GM12873 (cell line): ENCODE data around the gene ARTN.

ENCODE experiments used
- TF ChIP-seq, protein P1 (sequence below): IDR thresholded peaks from 2 replicates; pipeline ENCODE4 v1.5.1; 2012; ENCODE audit warnings: low read depth, mild to moderate bottlenecking, moderate library complexity, low read length, control low read depth; ENCODE audit not compliant: insufficient read depth; ENCODE audit errors: missing control alignments

The ARTN gene

DNA sequence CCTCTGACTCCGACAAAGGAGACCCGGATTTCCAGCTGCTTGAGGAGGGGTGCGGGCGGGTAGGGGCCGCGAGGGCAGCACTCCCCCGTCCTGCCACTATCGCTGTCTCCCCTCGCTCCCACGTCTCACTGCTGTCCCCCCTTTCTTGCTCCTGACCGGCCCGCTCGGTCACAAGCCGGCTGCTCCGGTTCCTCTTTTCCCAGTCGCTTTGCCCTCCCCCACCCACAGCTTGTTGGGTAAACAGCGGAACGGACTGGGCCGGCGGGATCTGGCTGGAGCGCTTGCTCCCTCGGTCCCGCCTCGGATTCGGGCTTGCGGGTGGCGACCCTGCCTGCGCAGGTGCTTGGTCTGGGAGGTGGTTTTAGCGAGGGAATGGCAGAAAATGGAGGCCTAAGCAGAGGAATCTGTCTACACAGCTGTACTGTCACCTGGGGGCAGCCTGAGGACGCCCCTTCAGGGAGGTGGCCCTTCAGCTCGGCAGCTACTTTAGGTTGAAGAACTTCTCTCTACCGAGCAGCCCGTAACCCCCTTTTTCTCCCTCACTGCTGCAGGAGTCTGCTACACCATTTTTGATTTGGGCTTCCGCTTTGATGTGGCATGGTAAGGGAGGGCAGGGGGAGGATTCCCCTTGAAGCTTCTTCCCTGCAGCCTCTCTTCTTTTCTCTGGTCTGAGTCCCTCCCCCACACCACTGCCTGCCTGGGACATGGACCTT is 41.8 kb downstream of the ARTN start:
- TF ChIP-seq, protein P1, sequence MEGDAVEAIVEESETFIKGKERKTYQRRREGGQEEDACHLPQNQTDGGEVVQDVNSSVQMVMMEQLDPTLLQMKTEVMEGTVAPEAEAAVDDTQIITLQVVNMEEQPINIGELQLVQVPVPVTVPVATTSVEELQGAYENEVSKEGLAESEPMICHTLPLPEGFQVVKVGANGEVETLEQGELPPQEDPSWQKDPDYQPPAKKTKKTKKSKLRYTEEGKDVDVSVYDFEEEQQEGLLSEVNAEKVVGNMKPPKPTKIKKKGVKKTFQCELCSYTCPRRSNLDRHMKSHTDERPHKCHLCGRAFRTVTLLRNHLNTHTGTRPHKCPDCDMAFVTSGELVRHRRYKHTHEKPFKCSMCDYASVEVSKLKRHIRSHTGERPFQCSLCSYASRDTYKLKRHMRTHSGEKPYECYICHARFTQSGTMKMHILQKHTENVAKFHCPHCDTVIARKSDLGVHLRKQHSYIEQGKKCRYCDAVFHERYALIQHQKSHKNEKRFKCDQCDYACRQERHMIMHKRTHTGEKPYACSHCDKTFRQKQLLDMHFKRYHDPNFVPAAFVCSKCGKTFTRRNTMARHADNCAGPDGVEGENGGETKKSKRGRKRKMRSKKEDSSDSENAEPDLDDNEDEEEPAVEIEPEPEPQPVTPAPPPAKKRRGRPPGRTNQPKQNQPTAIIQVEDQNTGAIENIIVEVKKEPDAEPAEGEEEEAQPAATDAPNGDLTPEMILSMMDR: no peak

- TF ChIP-seq, protein P1: no peak
Measured at GRCh38 chr1:43976045-43976444, 42.4 kb downstream of the ARTN start.

DNA sequence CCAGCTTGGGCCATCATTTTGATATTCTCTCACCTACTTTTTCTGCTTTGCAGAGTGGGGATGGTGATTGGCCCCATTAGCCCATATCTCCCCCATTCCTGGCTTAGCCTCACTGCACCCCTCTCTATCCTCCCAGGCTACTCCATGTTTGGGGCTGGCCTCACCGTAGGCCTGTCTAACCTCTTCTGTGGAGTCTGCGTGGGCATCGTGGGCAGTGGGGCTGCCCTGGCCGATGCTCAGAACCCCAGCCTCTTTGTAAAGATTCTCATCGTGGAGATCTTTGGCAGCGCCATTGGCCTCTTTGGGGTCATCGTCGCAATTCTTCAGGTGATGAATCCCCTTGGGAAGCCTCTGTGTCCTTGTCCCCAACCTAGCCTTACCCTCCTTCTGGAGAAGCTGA is 43.3 kb downstream of the ARTN start:
- TF ChIP-seq, protein P1: no peak

DNA sequence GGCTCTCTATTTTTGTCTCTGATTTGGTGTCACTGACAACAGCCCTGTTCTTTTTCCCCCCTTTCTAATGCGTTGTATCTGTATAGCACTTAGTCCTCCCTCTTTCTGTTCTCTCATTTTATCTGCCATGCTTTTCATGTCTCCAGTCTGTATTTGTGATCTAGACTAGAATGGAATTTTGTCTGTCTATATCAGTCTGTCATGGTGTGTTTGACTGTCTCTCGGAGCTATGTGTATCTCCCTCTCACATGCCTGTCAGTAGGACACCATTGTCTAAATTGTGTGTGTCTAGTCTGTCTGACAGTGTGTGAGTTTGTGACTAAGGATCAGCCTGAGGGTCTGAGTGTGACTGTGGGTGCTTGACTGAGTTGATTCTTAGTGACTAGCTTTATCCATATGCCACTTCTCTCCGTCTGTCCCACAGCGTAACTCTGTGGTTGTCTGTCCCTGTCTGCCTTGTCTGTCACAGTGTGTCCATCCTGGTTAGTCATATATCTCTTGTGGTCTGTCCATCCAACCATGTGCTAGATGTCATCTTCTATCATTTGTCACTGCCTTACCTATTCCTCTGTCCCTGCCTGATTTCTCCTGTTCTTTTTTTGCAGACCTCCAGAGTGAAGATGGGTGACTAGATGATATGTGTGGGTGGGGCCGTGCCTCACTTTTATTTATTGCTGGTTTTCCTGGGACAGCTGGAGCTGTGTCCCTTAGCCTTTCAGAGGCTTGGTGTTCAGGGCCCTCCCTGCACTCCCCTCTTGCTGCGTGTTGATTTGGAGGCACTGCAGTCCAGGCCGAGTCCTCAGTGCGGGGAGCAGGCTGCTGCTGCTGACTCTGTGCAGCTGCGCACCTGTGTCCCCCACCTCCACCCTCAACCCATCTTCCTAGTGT is 44.0 kb downstream of the ARTN start:
- TF ChIP-seq, protein P1: no peak

DNA sequence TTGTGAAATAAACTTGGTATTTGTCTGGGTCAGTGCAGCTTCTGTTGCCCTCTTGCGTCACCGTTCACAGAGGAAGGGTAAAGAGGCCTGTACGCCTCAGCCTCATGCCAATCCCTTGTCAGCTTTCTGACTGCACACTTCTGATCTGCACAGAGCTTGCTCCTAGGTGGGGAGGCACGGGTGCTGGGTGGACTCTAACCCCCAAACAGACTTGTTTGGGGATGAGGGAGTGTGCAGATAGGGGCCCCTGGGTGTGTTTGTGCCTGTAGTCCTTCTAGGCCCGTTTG is 44.6 kb downstream of the ARTN start:
- TF ChIP-seq, protein P1: no peak

DNA sequence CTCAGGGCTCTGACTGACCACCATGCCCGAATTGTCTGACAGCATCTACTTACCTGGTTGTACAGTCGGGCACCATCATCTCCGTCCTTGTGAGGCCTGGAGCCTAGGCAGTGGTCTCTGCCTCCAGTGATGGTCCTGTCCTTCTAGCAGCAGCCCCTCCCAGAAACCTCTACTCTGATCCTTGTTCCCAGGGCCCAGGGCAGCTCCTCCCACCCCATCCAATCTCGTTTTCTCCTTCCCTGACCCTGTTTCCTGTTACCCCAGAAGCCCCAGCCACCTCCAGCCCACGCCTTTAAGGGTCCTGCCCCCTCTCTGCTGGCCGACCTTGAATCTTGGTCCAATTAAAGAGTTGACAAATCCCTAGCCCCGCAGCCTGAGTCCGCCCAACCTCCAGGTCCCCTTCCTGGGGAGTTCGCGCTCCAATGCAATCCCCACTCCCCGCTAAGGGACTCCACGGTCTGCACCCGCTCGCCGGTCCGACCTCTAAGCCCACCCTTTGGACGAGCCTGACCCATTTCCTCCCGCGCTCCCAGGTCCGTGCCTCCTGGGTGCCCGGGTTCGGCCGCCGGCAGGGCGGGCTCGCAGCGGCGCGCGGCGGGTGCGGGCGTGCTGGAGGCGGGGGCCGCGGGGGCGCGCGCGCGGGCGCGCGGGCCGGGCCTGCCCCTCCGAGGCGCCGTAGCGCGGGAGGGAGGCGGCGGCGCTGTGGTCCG is 45.1 kb downstream of the ARTN start, which contains the start of gene B4GALT2:
B4GALT2 (plus strand) TSS at position 660 of the 710 bp plus-strand sequence. CDS start 1,951 bp downstream, outside the sequence.
- TF ChIP-seq, protein P1: no peak

DNA sequence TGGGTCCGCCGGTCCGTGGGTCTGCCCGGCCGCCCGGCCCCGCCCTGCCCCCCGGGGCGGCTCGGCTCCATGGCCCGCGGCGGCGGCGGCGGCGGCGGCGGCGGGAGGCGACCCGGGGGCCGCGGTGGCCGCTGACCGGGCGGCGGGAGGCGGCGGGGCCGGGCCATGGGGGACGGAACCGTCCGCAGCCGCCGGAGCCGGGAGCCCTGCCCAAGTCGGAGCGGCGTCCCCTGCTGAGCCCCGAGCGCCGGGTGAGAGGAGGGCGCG is 45.6 kb downstream of the ARTN start:
- TF ChIP-seq, protein P1: no peak
